ENCODE measurements around the gene EFNB3.
A peak's percentile ranks its signal among the peaks of the same experiment; 100 is the strongest.

EFNB3 gene, protein sequence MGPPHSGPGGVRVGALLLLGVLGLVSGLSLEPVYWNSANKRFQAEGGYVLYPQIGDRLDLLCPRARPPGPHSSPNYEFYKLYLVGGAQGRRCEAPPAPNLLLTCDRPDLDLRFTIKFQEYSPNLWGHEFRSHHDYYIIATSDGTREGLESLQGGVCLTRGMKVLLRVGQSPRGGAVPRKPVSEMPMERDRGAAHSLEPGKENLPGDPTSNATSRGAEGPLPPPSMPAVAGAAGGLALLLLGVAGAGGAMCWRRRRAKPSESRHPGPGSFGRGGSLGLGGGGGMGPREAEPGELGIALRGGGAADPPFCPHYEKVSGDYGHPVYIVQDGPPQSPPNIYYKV

DNA sequence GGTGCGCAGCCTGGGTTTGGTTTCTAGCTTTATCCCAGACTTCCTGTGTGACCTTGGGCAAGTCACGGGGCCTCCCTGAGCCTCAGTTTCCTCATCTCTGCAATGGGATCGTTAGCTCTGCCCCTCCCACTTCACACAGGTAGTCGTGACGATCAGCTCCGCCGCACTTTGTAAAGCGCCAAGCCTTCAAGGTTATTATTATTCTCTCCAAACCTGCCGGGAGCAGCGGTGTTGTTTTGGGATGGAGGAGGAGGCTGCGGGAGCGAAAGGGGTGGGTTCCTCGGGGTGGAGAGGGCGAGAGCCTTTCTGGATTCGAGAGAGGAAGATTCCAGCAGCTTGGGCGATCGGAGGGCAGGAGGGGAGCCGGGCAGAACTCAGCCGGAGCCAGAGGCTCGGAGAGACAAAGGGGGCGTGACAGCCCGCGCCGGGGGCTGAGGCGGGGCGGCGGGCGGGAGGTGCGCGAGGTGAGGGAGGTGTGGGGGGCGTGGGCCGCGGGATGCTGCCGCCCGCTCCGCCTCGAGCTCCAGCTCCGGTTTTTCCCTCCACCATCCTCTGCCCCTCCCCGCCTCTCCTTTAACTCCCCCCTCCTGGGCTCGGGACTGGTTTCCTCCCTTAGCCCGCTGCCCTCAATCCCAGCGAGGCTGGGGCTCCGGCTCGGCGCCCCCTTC lies at the start of gene EFNB3:
TSS of gene EFNB3 (plus strand) at position 602 of the 668 bp plus-strand sequence. CDS start 397 bp downstream, outside the sequence.
- DNase-seq (ENCODE audit: low spot score) = peak; percentile 45

DNA sequence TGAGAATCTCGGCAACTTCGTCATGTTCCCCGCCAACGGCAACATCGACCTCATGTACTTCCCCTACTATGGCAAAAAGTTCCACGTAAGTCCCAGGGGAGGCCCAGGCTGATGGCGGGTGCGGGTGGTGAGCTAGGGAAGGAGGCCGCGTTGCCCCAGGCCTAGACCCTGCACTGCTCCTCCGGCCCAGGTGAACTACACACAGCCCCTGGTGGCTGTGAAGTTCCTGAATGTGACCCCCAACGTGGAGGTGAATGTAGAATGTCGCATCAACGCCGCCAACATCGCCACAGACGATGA lies 49.5 kb upstream of the EFNB3 start:
- DNase-seq (ENCODE audit: low spot score) = no peak

DNA sequence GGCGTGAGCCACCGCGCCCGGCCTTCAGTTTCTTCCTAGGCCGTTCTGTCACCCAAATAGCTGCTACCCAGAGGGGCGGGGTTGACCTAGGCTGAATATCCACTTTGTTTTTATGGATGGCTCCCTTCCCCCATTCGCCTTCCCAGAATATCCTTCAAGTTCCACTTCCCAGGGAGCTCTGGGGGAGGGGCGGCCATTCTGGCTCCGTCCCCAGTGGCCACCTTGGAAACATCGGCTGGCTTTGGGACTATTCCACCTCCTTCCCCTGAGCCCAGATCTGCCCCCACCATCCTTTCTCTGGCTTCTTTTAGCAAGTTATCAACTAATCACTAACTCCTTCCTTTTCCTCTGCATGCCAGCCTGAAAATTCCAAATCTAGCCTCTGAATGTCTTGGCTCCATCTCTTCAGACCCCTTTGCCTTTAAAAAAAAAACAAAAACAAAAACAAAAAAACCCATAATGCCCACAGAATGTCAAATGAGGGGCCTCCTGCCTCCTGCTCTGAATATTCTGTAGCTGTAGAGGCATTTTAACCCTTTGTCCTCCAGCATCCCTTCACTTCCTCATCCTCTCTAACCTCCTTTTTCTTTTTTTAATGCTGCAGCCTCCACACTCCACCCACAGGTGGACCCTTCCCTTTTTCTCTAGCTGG lies 47.9 kb upstream of the EFNB3 start:
- peak; percentile 73 for DNase-seq (ENCODE audit: low spot score)

DNA sequence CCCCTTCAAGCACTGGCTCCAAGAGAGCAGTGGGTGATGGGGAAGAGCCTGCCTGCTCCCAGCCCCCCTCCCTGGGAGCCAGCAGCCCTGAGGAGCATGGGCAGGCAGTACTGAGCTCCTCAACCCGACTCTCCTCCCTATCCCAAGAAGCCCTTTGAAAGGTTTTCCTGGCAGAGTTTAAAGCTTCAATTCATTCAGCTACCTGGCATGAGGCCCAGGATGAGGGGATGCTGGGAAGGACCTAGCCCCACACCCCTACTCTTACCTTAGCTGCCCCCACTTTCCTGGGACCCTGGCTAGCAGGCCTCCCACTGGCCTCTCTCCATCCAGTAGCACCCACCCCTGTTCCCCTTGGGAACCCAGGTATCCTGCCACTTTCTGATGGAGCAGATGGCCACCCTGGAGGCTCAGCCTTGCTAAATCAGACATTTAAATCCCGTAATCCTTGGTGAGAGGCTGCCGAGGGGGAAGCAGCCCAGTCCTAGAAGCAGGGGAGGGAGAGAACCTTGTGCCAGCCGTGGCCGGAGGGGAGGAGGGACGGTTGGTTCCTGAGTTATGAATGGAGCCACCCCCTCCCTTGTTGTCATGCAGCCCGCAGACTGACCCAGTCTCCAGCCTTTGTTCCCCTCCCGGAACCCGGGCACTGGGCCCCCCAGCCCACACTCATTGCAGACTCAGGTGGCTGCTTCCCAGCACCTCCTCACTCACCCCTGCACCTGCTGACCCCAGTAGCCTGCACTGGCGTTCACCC lies 37.2 kb upstream of the EFNB3 start:
- DNase-seq (ENCODE audit: low spot score) = peak; percentile 78

DNA sequence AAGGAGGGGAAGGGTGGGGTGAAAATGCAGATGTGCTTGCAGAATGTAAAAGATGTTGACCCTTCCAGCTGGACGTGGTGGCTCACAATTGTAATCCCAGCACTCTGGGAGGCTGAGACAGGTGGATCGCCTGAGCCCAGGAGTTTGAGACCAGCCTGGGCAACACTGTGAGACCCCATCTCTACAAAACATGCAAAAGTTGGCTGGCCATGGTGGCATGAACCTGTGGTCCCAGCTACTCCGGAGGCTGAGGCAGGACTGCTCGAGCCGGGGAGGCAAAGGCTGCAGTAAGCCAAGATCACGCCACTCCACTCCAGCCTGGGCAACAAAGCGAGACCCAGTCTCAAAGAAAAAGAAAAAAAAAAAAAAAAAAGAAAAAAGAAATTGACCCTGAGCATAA lies 36.5 kb upstream of the EFNB3 start:
- DNase-seq (ENCODE audit: low spot score) = no peak

DNA sequence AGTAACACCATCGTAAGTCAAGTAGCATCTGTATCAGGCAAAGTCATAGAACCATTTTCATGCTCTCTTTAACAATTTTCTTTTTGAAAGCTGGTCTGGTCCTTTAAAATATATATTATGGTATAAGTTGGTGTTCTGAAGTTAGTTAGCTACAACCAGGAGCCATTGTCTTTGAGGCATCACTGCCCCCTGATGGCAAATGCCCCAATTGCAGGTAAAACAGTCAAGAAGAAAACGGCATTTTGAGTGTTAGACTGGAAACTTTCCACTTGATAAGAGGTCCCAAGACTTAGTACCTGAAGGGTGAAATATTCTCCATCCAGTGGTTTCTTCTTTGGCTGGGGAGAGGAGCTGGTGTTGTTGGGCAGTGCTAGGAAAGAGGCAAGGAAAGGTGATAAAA lies 31.8 kb upstream of the EFNB3 start:
- no peak for DNase-seq (ENCODE audit: low spot score)

DNA sequence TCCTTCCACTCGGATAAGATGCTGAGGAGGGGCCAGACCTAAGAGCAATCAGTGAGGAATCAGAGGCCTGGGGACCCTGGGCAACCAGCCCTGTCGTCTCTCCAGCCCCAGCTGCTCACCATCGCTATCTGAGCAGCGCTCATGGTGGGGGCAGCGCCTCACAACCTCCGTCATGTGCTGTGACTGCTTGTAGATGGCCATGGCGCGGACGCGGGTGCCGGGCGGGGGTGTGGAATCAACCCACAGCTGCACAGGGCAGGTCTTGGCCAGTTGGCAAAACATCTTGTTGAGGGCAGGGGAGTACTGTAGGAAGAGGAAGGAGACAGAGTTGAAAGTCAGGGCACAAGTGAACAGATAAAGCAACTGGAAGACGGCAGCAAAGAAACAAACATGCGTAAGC lies 30.1 kb upstream of the EFNB3 start:
- DNase-seq (ENCODE audit: low spot score) = no peak

DNA sequence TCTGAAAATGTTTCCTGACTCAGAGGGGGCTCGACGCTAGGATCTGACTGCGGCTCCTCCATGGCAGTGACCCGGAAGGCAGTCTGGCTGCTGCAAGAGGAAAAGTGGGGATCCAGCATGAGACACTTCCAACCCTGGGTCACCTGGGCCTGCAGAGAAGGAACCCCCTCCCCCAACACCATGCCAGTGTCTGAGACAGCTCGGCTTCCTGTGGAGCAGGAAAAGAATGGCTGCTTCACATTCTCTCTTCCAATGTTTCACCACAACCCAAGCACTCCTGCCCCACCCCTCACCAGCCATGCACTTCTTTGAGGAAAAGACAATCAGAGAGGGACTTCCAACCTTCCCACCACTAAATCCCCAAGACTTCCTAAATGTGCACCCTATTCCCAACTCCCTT lies 28.5 kb upstream of the EFNB3 start:
- no peak for DNase-seq (ENCODE audit: low spot score)

DNA sequence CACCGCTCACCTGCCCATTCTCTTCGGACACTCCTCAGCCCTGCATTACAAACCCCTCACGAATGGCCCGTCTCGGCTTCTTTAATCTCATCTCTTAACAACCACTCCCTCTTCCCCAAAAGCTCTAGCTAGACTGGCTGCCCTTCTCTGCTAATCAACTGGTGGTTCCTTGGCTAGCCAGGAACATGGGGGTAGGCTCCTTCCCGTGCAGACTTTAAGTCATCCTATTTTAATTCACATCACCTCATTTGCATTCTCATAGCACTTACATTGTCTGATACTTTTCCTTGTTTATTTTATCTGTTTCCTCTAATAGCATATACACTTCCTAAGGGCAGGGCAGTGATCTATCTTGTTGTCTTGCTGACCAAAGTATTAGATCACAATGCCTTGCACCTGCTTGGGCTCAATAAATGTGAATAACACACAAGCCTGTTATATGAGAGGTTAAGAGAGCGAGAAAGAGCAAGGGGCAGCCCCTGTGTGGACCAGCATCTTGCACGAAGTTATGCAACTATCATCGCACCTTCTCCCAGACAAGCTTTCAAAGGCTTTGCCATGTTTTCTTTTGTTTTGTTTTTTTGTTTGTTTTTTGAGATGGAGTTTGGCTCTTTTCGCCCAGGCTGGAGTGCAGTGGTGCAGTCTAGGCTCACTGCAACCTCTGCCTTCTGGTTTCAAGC lies 27.5 kb upstream of the EFNB3 start:
- no peak for DNase-seq (ENCODE audit: low spot score)

DNA sequence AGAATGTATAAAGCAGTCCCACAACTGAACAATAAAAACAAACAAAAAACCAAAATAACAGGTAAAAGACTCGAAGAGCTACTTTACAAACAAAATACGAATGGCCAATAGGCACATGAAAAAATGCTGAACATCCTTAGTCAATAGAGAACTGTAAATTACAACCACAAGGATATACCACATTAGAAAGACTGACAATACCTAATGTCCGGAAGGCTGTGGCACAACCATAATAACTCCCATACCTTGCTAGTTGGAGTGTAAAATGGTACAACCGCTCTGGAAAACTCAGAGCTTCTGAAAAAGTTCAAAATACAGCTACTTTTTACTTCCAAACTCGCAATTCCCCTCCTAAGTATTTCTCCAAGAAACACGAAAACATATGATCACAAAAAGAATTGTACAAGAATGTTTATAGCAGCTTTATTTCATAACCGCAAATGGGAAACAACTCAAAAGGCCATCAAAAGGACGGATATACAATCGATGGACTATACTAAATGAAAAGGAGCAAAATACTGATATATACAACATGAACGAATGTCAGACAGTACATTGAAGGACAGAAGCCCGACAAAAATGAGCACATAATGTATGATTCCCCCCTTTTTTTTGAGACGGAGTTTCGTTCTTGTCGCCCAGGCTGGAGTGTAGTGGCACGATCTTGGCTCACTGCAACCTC lies 20.0 kb upstream of the EFNB3 start:
- DNase-seq (ENCODE audit: low spot score) = no peak

DNA sequence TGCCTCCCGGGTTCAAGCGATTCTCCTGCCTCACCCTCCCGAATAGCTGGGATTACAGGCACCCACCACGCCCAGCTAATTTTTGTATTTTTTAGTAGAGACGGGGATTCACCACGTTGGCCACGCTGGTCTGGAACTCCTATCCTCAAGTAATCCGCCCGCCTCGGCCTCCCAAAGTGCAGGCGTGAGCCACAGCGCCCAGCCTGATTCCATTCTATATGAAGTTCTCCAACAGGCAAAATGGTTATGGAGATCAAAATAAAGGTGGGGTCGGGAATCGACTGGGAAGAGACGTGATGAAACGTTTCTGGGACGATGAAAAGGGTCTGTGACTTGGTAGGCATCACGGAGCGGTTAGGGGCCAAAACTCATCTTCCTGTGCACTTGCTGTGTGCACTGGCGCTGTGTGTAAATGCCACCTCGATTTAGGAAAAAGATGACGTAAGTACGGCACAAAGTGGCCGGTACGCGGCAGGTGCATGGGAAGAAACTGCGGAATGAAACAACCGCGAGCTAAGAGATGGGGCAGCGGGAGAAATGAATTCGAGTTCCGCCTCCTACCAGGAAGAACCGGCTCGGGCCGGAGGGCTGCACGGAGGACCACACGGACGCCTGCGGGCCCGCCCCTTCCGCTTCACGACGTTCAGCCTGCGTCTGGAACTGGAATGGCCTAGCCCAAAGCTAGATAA lies 19.3 kb upstream of the EFNB3 start:
- peak; percentile 95 for DNase-seq (ENCODE audit: low spot score)

DNA sequence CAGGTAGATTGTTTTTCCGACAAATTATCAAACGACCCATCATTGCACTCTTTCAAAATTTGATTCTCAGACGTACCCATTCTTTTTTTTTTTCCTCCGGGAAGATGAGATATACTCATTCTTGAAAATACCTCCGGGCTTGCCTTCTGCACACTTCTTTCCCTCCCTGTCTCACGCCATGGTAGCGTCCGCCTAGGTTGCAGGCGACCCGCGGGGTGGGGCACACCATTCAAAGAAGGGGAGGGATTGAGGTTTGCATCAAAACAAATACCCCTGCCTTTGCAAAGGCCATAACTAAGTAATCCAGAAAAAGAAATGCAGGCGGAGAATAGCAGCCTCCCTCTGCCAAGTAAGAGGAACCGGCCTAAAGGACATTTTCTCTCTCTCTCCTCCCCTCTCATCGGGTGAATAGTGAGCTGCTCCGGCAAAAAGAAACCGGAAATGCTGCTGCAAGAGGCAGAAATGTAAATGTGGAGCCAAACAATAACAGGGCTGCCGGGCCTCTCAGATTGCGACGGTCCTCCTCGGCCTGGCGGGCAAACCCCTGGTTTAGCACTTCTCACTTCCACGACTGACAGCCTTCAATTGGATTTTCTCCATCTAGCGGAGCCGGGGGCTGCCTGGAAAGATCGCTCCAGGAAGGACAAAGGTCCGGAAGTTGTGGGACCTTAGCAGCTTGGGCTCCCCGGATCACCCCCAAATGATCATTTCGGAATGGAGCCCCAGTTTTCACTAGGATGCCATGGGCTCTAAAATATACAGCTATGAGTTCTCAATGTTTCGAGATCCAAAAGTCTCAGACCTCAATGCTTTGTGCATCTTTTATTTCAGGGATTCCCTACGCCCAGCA lies 18.6 kb upstream of the EFNB3 start:
- DNase-seq (ENCODE audit: low spot score) = peak; percentile 88

DNA sequence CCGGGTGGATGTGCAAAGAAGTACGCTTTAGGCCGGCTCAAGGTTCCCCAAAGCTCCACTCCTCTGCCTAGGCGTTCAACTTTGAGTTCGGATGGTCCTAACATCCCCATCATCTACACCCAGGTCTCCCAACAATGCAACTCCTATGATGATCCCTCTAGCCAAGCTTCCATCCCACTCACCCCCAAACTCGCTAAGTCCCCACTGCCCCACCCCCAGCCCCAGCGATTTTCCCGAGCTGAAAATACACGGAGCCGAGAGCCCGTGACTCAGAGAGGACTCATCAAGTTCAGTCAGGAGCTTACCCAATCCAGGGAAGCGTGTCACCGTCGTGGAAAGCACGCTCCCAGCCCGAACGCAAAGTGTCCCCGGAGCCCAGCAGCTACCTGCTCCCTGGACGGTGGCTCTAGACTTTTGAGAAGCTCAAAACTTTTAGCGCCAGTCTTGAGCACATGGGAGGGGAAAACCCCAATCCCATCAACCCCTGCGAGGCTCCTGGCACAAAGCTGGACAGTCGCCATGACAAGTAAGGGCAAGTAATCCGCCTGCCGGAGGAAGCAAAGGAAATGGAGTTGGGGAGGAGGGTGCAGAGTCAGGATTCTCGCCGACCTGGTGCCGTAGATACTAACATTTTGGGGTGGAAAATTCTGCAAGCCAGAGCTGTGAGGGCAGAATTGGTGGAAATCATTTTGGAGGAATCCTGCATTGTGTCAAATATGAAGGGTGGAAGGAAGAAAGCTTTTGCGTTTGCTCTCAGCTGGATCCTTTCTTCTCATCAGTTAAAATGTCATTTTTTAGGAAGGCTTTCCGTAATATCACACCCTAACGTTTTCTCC lies 17.7 kb upstream of the EFNB3 start, which contains the start of gene TP53:
TSS of gene TP53 (minus strand) at position 419 of the 836 bp plus-strand sequence. CDS start 10,896 bp downstream, outside the sequence.
- DNase-seq (ENCODE audit: low spot score) = peak; percentile 94

DNA sequence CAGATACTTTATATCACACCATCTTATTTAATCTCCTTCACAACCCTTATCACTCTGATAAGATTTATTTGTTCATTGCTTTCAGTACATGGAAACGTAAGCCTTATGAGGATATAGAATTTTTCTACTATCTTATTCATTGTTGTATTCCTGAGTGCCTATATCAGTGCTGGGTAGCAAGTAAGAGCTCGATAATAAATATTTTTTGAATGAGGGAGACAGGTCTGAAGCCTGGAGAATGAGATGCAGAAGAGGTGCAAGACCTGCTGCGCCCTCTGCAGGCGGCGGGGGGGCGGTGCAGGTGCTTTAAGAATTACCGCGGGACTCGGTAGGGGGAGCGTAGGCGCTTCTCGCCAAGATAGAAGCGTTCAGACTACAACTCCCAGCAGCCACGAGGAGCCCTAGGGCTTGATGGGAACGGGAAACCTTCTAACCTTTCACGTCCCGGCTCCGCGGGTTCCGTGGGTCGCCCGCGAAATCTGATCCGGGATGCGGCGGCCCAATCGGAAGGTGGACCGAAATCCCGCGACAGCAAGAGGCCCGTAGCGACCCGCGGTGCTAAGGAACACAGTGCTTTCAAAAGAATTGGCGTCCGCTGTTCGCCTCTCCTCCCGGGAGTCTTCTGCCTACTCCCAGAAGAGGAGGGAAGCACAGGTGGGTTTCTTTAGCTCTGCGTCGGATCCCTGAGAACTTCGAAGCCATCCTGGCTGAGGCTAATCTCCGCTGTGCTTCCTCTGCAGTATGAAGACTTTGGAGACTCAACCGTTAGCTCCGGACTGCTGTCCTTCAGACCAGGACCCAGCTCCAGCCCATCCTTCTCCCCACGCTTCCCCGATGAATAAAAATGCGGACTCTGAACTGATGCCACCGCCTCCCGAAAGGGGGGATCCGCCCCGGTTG lies 16.8 kb upstream of the EFNB3 start, which contains the start of gene WRAP53:
TSS of gene WRAP53 (plus strand) at position 570 of the 900 bp plus-strand sequence. CDS start at position 742, 172 bp downstream.
- peak; percentile 98 for DNase-seq (ENCODE audit: low spot score)

DNA sequence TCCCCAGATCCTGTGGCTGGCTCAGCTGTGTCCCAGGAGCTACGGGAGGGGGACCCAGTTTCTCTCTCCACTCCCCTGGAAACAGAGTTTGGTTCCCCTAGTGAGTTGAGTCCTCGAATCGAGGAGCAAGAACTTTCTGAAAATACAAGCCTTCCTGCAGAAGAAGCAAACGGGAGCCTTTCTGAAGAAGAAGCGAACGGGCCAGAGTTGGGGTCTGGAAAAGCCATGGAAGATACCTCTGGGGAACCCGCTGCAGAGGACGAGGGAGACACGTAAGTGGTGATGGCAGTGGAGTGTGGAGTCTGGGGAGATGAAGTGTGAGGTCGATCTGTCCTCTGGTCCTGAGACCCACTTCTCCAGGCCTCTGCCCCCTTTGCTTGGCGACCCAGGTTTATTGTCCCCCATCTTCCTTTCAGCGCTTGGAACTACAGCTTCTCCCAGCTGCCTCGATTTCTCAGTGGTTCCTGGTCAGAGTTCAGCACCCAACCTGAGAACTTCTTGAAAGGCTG lies 16.1 kb upstream of the EFNB3 start:
- DNase-seq (ENCODE audit: low spot score) = no peak

DNA sequence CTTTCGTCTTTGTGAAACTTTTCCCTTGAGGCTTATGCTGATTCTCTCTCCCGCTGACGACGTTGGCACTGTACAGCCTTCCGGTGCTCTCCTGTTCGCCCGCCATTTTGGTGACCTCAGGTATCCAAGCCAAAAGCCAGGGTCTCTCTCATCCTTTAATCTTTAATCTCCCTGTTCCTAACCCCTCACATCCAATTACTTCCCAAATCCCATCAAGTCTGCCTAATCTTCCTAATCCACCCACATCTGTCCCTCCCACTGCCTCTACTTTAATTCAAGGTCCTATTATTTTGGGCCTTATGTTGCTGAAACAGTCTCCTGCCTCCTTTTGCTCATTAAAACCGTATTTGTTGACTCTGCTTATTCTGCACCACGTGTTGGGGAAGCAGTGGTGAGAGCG lies 9.4 kb upstream of the EFNB3 start:
- no peak for DNase-seq (ENCODE audit: low spot score)

DNA sequence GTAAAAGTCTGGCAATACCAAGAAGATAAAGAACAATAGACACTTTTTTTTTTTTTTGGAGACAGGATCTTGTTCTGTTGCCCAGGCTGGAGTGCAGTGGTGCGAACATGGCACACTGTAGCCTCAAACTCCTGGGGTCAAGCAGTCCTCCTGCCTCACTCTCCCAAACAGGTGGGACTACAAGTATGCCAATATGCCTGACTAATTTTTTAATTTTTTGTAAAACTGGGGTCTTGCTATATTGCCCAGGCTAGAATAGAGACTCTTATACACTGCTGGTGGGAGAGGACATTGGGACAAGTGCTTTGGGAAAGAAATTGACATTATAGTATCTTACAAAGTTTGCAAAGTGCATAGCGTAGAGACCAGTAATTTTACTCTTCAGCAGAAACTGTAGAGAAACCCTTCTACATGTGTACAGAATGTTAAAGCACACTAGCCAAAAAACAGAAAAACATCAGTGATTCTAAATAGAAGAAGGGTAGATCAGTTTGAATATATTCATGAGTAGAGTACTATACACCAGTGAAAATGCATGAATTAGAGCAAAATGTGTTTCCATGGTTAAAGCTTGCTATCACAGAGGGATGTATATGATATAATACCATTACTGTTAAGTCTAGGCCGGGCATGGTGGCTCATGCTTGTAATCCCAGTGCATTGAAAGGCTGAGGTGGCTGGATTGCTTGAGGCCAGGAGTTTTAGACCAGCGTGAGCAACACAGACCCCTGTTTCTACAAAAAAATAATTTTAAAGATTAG lies 7.0 kb upstream of the EFNB3 start:
- no peak for DNase-seq (ENCODE audit: low spot score)

Data from putamen (tissue), 1 donor.